Activated CD8-positive, alpha-beta memory T cell treated with anti-CD3 and anti-CD28 coated beads, Interleukin-2, amount 10 ng/mL, durations not matched to agents 7 days and 5 days (primary cell): ENCODE results near the gene ATP5F1E. TPM values are rescaled to one million over a fixed set of nuclear protein-coding genes. Genes with fewer than 3 reads are reported as not detected.
"Not testable (repeated sequence)": the region's sequence is repeated elsewhere in the genome, so short reads cannot be mapped to it uniquely, and the experiment has no call there.

Source experiments
- ATAC-seq: fragments of 150-1000 bp; cut with Tn5 transposase; one replicate; pipeline ENCODE4 v1.10.0; 2021; ENCODE audit warnings: moderate library complexity
- CTCF ChIA-PET: fragments of 350-600 bp; sonication (Branson Sonifier 250); formaldehyde crosslinking; loops from one replicate; lab custom pipeline; 2021; ENCODE audit warnings: antibody characterized with exemption; lab: Charles Lee
- DNase-seq: peaks from one replicate; pipeline ENCODE4 v3.0.0-alpha.2; 2020
- H3K27ac Mint-ChIP-seq: one replicate; pipeline ENCODE4 v1.8.0; 2021; ENCODE audit warnings: mild to moderate bottlenecking, mixed read lengths
- H3K27me3 Mint-ChIP-seq: one replicate; pipeline ENCODE4 v1.8.0; 2021; ENCODE audit warnings: mixed read lengths
- H3K36me3 Mint-ChIP-seq: one replicate; pipeline ENCODE4 v1.8.0; 2021; ENCODE audit warnings: mild to moderate bottlenecking, mixed read lengths
- H3K4me1 Mint-ChIP-seq: one replicate; pipeline ENCODE4 v1.8.0; 2021; ENCODE audit warnings: mixed read lengths
- H3K4me3 Mint-ChIP-seq: one replicate; pipeline ENCODE4 v1.8.0; 2021; ENCODE audit warnings: mild to moderate bottlenecking, moderate library complexity, mixed read lengths
- H3K9me3 Mint-ChIP-seq: one replicate; pipeline ENCODE4 v1.8.0; 2022; ENCODE audit warnings: low read depth, mixed read lengths
- total RNA-seq, 2 experiments: library from RNA; stranded (reverse); gene quantifications; one replicate each; pipeline ENCODE4 v1.2.3, GENCODE V29; 2021

The ATP5F1E gene
- total RNA-seq, 2 experiments from 2014 or later = 78.3 to 80.8 TPM

DNA sequence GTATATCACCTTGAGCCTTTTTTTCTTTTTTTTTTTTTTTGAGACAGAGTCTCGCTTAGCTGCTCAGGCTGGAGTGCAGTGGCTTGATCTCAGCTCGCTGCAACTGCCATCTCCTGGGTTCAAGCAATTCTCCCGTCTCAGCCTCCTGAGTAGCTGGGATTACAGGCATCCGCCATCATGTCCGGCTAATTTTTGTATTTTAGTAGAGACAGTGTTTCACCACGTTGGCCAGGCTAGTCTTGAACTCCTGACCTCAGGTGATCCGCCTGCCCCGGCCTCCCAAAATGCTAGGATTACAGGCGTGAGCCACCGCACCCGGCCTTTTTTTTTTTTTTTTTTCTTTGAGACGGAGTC is 49.0 kb downstream of the ATP5F1E start:
- not testable (repeated sequence) for H3K9me3 Mint-ChIP-seq, ATAC-seq, H3K27ac Mint-ChIP-seq, H3K27me3 Mint-ChIP-seq, DNase-seq
- Mint-ChIP-seq H3K4me3 (peak overlapping the region; percentile 88), H3K4me1 (peaks cover 44% of the 10 kb centered on the region), H3K36me3 (peaks cover 30% of the 10 kb centered on the region)
- CTCF ChIA-PET = interaction anchor here (0.7 to 1.9 kb wide), 6 partner anchors 10 to 1102 kb away, joined by 3 to 6 read pairs (median 3); partner anchors contain the start of gene ATP5F1E

DNA sequence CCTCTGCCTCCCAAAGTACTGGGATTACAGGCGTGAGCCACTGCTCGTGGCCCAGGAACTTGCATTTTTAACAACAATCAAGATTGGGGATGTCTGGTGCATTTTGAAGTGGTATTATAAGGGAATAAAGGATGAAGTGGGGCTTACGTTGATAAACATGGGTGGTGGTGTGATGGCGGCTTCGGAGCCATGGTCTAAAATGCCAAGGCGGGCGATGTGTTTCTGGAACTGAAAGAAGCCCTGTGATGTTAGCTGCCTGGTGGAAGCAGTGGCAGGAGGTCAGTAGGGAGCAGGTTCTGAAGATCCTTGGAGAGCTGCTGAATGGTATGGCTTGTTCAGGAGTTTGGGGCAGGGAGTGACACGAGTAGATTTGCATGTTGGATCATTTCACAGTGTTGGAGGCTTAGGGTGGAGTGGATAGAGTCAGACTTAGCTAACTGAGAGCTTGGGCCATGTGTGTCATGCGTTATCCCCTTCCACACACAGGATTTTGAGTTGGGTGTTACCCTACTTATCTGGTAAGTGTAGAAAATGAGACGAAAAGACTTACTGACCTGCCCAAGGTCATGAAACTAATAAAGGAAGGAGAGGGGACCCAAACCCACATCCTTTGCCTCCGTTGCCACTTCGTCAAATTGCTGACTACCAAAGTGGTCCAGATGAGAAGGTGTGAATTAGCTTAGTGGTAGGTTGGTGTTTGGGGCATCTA is 49.6 kb downstream of the ATP5F1E start:
- Mint-ChIP-seq H3K36me3 (peaks cover 24% of the 10 kb centered on the region), H3K27ac (peak overlapping the region; percentile 83), H3K9me3 (no peaks in the 10 kb centered on the region), H3K27me3 (no peaks in the 10 kb centered on the region), H3K4me1 (peaks cover 44% of the 10 kb centered on the region), H3K4me3 (peak overlapping the region; percentile 88)
- CTCF ChIA-PET = interaction anchor here (0.5 to 1.9 kb wide), 8 partner anchors 10 to 421 kb away, joined by 3 to 6 read pairs (median 3); partner anchors contain the start of gene ATP5F1E
- peak; percentile 13 for ATAC-seq
- DNase-seq = peak; percentile 60

DNA sequence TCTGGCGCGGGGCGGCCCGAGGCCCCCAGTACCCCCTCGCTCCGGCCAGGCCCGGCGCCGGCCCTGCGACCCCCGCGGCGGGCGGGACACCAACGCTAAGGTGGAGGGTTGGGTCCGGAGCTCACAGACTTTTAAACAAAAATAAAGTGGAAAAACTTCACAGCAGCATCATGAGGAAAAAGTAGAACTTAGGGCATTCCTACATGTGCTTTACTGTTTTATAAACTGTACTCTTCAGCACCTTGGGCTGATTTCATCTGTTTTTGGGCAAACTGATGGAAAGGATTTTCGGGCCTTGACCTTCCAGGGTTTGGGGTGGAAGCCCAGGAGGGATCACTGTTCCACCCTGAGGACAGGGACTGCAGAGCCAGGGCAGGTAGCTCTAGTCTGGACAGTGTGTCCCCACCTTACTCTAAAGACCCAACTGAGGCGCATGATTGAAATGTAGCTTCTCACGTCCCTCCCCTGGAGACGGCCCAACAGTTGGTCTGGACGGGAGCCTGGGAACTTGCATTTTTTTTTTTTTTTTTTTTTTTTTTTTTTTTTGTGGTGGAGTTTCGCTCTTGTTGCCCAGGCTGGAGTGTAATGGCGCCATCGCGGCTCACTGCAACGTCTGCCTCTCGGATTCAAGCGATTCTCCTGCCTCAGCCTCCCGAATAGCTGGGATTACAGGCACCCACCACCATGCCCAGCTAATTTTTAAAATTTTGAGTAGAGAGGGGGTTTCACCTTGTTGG is 50.3 kb downstream of the ATP5F1E start:
- peak overlapping the region; percentile 88 for H3K4me3 Mint-ChIP-seq
- peak; percentile 51 for DNase-seq
- CTCF ChIA-PET = interaction anchor here (0.5 to 1.9 kb wide), 7 partner anchors 51 to 422 kb away, joined by 3 to 6 read pairs (median 4); partner anchors contain the start of genes ATP5F1E and STX16

DNA sequence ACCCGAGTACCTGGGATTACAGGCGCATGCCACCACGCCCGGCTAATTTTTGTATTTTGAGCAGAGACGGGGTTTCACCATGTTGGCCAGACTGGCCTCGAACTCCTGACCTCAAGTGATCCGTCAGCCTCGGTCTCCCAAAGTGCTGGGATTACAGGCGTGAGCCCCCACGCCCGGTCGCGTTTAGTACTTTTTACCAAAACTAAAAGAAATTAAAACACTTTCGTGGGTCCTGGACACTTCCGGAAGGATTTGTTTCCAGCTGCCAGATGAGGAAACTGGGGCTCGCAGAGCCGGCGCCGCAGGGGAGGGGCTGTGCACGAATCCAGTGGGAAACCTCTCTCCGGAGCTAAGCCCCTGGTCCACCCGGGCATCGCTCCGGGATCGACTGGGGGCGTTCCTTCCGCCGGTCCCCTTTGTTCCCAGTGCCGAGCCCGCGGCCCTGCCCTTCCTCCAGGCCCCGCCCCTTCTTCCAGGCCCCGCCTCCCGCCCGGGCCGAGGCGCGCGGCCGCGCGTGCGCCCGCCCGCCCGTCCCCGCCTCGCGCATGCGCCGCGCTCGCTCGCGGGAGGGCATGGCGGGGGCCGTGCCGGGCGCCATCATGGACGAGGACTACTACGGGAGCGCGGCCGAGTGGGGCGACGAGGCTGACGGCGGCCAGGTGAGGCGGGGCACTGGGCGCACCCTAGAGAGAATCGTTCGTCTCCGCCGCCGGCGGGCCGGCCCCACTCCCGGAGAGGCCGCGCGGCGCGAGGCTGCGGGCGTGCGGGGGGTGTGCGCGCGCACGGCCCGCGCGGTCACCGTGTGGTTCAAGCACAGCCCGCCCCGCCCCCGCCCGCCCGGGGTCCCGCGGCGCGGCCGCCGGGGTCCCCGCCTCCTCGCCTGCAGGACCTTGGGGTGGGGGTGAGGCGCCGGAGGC is 51.2 kb downstream of the ATP5F1E start, which contains the start of gene NELFCD:
Gene NELFCD (plus strand): TSS at position 546 of the 917 bp plus-strand sequence. CDS start 54 bp downstream, at position 600.
- peaks cover 21% of the 10 kb centered on the region for H3K36me3 Mint-ChIP-seq
- CTCF ChIA-PET = interaction anchor here (0.8 to 1.5 kb wide), 2 partner anchors 73 to 330 kb away, joined by 4 to 5 read pairs; partner anchors contain the start of gene STX16
- peaks cover 39% of the 10 kb centered on the region for H3K4me1 Mint-ChIP-seq
- peak; percentile 90 for DNase-seq
- H3K27me3 Mint-ChIP-seq = no peaks in the 10 kb centered on the region
- ATAC-seq = peak; percentile 87
- H3K4me3 Mint-ChIP-seq = peak within 1 kb of the TSS; percentile 88
- no peaks in the 10 kb centered on the region for H3K9me3 Mint-ChIP-seq
- peak within 1 kb of the TSS; percentile 86 for H3K27ac Mint-ChIP-seq

More for the DNA sequence above, 50.3 kb downstream of the ATP5F1E start:
- Mint-ChIP-seq H3K27ac (peak overlapping the region; percentile 86), H3K9me3 (no peaks in the 10 kb centered on the region), H3K4me1 (peaks cover 38% of the 10 kb centered on the region), H3K27me3 (no peaks in the 10 kb centered on the region), H3K36me3 (peaks cover 21% of the 10 kb centered on the region)
- peak; percentile 10 for ATAC-seq

DNA sequence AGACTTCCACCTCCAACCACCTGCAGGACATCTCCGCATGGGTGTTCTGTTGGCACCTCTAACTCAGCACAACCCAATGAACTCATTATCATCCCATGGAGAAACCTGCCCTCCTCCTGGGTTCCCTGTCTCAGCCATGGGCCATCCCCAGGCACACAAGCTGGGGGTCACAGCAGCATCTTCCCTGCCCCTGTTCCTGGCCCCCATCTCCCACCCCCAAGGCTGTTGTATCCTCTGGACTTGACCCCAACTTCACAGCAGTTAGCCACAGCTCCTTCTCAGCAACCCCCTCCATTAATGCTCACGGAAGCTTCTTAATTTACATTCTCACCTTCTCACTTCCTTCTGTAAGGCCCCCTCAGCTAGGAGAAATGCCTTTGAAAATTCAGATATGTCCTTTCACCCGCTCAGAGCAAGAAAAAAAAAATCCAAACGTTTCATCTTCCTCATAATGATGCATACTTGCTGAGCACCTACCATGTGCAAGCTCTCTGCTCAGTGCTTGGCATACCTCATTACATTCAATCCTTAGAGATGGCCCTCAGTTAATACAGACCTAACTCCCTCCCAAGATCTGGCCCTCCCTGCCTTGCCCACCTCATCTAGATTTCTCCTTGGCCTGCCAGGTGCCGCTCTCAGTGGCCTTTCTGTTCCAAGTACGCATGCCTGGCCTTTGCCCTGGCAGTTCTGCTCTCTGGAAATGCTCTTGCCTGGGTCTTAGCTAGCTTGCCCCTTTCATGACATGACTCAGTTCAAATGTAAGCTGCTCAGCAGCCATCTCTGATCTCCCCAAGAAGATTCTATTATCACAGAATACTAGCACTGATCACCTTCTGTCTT is 53.6 kb downstream of the ATP5F1E start:
- CTCF ChIA-PET = no interaction called here
- ATAC-seq (no peak), DNase-seq (no peak)
- Mint-ChIP-seq H3K36me3 (peaks cover 14% of the 10 kb centered on the region), H3K9me3 (peaks cover 5% of the 10 kb centered on the region), H3K4me1 (peaks cover 21% of the 10 kb centered on the region), H3K27me3 (no peaks in the 10 kb centered on the region), H3K27ac (no peak overlapping the region), H3K4me3 (no peak overlapping the region)

DNA sequence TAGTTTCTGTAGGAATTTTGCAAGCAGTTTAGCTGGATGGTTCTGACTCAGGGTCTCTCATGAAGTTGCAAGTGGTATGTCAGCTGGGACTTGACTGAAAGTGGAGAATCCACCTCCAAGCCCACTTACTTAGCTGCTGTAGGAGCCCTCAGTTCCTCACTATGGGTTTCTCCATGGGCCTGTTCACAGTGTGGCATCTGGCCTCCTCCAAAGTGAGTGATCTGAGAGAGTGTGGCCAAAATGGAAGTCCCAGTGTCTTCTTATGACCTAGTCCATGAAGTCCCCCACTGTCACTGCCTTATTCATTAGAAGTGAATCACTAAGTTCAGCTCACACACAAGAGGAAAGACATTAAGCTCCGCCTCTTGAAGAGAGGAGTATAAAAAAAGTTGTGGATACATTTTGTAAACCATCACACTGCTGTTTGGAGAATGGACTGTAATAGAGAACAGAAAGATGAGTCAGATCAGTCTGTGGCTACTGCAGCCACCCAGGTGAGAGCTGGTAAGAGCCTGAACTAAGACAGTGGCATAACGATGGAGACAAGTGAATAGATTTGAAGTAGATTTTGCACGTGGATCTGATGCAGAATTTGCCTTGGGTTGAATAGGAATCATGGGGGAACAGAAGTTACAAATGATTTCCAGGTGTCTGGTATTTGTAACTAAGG is 55.9 kb downstream of the ATP5F1E start:
- CTCF ChIA-PET = no interaction called here
- no peak overlapping the region for H3K4me3 Mint-ChIP-seq
- DNase-seq (no peak), ATAC-seq (no peak)
- H3K36me3 Mint-ChIP-seq = peaks cover 9% of the 10 kb centered on the region
- H3K27ac Mint-ChIP-seq = no peak overlapping the region
- H3K27me3 Mint-ChIP-seq = no peaks in the 10 kb centered on the region
- peaks cover 7% of the 10 kb centered on the region for H3K4me1 Mint-ChIP-seq
- H3K9me3 Mint-ChIP-seq = peaks cover 5% of the 10 kb centered on the region

Other genes starting within 250 kb of the ATP5F1E start
- 1 to 10 TPM in 1 of 2 experiments, under 1 TPM in 1; 0.89 to 1.8 TPM for gene GNAS-AS1, start 181.4 kb downstream of the ATP5F1E start, total RNA-seq
- gene GNAS, start 179.6 kb downstream of the ATP5F1E start, total RNA-seq = 100 to 1,000 TPM; 817 to 859 TPM
- 10 to 100 TPM; 71.2 to 86.2 TPM for gene NELFCD, start 51.1 kb downstream of the ATP5F1E start, total RNA-seq
- gene CTSZ, start 25.1 kb downstream of the ATP5F1E start, total RNA-seq = 10 to 100 TPM; 39.6 to 48.0 TPM
- gene TUBB1, start 12.9 kb downstream of the ATP5F1E start, total RNA-seq = not detected
- gene PRELID3B, start 10.5 kb upstream of the ATP5F1E start, total RNA-seq = 100 to 1,000 TPM in 1 of 2 experiments, 10 to 100 TPM in 1; 80.4 to 104 TPM
- gene ZNF831, start 131.5 kb upstream of the ATP5F1E start, total RNA-seq = 10 to 100 TPM in 1 of 2 experiments, 1 to 10 TPM in 1; 7.9 to 10.2 TPM